ENCODE results near the gene RNF34.
"Not testable (repeated sequence)": the region's sequence is repeated elsewhere in the genome, so short reads cannot be mapped to it uniquely, and the experiment has no call there.

RNF34 gene, protein sequence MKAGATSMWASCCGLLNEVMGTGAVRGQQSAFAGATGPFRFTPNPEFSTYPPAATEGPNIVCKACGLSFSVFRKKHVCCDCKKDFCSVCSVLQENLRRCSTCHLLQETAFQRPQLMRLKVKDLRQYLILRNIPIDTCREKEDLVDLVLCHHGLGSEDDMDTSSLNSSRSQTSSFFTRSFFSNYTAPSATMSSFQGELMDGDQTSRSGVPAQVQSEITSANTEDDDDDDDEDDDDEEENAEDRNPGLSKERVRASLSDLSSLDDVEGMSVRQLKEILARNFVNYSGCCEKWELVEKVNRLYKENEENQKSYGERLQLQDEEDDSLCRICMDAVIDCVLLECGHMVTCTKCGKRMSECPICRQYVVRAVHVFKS

DNA sequence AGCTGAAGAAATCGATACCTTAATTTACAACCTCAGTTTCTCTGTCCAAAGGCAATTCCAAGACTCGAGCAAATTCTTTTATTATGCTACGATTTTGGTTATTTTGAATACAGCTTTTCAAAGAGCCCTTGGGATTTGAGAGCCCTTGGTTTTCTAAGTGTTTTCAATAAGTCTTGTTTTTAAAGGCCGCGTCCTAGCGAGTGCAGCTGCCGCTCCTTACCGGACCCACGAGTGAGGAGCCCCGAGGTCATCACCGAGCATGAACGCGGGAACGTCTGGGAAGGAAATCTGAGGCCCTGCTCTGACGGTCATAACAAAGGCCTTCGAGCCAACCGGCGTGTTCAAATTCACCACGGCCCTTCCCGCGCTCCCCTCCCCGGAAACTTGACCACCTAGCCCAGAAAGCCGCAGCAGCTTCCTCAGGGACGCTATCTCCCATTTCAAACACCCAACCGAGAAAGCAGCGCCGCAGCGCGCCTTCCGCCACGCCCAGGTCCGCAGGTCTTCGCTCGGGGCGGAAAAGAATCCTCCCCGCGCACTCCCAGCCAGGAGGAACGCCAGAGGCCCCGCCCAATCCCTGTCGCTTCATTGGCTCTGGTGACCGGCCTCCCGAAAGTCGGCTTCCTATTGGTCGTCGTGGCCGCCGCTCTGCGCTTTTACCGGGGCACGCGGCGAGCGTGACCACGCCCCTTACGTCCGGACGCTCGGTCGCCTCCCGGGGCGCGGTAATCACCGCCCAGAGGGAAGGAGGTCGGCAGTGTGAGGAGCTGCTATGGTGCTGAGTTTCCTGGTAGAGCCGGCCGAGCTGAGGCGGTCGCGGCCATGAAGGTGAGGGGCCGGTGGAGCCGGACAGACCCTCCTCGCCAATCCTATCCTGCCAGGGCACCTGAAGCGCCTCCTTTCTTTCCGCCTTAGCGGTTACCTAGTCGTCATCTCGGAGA is at the start of gene RNF34:
Gene RNF34 (plus strand): TSS at position 728 of the 941 bp plus-strand sequence. CDS start 95 bp downstream, at position 823.
- DNase-seq (ENCODE audit: extremely low read depth in 1 of 2, low read depth in 1 of 2) = peak; percentile 98

DNA sequence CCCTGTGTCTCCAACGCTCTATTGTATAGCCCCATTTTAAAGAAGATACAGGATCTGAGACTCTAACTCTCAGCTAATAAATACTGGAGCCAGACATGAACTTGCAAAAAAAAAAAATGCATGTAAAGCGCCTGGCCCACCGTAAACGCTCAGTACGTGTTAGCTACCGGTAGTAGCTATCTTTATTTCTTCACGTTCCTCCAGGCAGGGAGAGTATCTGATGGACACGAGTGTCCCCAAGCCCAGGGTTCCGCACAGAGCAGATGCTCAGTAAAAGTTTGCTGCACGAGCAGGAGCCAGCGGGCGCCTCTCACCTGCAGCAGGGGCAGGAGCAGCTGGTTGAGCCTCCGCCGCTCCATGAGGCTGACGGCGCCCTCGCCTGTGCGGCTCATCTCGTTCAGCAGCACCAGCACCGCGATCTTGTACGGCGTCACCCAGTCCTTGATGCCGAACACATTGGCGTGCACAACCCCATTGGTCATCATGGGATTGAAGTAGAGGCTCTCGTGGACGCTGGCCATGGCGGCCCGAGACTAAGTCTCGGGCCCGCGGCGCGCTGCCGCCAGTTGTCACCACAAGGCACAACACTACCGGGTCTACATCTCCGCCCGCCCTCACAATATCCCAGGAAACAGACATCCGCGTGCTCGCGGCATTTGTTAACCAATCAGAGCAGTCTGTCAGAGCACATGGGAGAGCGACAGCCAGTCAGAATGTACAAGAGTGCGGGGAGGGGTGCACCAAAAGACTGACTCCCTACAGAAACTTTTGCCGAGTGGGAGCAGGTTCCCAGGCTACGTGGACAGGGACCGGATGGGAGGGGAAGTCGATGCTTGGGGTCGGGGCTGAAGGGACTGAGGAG is 47.9 kb upstream of the RNF34 start, which contains the start of gene ANAPC5:
Gene ANAPC5 (minus strand): TSS at position 592 of the 862 bp plus-strand sequence. CDS start 71 bp downstream, at position 521.
- peak; percentile 77 to 91 for DNase-seq (ENCODE audit: extremely low read depth in 1 of 2, low read depth in 1 of 2)

- no peak for DNase-seq (ENCODE audit: extremely low read depth in 1 of 2, low read depth in 1 of 2)
Measured at GRCh38 chr12:121352682-121353018, 47.3 kb upstream of the RNF34 start.

DNA sequence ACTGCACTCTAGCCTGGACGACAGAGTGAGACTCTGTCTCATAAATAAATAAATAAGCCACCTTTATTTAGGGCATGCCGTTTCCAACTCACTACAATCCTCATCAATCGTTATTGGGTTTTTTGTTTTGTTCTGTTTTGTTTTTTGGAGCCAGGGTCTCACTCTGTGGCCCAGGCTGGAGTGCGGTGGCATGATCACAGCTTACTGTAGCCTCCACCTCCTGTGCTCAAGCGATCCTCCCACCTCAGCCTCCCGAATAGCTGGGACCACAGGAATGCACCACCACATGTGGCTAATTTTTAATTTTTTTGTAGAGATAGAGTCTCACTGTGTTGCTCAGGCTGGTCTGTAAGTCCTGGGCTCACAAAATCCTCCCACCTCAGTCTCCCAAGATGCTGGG is 44.1 kb upstream of the RNF34 start:
- DNase-seq (ENCODE audit: extremely low read depth in 1 of 2, low read depth in 1 of 2) = no peak

GRCh38 chr12:121356657-121357056 is 43.3 kb upstream of the RNF34 start:
- DNase-seq (ENCODE audit: extremely low read depth in 1 of 2, low read depth in 1 of 2) = no peak

GRCh38 chr12:121357331-121357730 is 42.6 kb upstream of the RNF34 start:
- DNase-seq (ENCODE audit: extremely low read depth in 1 of 2, low read depth in 1 of 2) = no peak

DNA sequence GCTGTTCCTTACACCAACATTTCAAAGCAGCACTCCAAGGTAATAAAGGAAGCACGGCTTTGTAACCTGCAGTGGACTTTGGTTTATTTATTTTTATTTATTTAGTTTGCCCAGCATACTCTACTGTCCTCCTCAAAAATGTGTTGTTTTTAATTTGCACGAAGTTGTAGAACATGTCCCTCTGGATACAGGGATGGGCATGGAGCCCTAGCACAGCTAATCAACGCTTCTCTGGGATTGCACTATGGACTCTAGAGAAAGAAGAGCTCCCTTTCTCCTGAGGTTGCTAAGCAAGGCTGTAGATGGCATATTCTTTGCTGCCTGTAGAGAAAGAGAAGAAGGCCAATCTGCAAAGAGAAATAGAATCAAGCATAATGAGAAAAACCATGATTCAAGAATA is 41.8 kb upstream of the RNF34 start:
- DNase-seq (ENCODE audit: extremely low read depth in 1 of 2, low read depth in 1 of 2) = no peak

GRCh38 chr12:121364683-121365121 is 35.2 kb upstream of the RNF34 start:
- DNase-seq (ENCODE audit: extremely low read depth in 1 of 2, low read depth in 1 of 2) = no peak

- DNase-seq (ENCODE audit: extremely low read depth in 1 of 2, low read depth in 1 of 2) = no peak
Measured at GRCh38 chr12:121365416-121366062, 34.4 kb upstream of the RNF34 start.

GRCh38 chr12:121366063-121366459 is 33.9 kb upstream of the RNF34 start:
- no peak for DNase-seq (ENCODE audit: extremely low read depth in 1 of 2, low read depth in 1 of 2)

- DNase-seq (ENCODE audit: extremely low read depth in 1 of 2, low read depth in 1 of 2) = no peak
Measured at GRCh38 chr12:121371404-121371803, 28.5 kb upstream of the RNF34 start.

DNA sequence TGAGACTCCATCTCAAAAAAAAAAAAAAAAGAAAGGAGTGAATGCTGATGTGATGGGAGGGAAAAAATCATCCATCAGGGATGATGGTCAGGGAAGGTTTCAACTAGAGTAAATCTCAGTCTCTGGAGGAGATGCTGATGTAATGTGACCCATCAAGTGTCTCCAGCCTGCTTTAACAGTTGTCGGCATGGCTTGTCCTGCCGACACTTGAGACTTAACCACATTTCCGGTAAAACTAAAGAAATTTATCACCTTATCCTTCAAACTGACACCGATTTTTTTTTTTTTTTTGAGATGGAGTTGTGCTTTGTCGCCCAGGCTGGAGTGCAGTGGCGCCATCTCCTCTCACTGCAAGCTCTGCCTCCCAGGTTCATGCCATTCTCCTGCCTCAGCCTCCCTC is 26.2 kb upstream of the RNF34 start:
- DNase-seq (ENCODE audit: extremely low read depth in 1 of 2, low read depth in 1 of 2) = no peak

GRCh38 chr12:121374336-121374735 is 25.6 kb upstream of the RNF34 start:
- DNase-seq (ENCODE audit: extremely low read depth in 1 of 2, low read depth in 1 of 2) = not testable (repeated sequence)

- DNase-seq (ENCODE audit: extremely low read depth in 1 of 2, low read depth in 1 of 2) = not testable (repeated sequence)
Measured at GRCh38 chr12:121374945-121375584, 24.9 kb upstream of the RNF34 start.

DNA sequence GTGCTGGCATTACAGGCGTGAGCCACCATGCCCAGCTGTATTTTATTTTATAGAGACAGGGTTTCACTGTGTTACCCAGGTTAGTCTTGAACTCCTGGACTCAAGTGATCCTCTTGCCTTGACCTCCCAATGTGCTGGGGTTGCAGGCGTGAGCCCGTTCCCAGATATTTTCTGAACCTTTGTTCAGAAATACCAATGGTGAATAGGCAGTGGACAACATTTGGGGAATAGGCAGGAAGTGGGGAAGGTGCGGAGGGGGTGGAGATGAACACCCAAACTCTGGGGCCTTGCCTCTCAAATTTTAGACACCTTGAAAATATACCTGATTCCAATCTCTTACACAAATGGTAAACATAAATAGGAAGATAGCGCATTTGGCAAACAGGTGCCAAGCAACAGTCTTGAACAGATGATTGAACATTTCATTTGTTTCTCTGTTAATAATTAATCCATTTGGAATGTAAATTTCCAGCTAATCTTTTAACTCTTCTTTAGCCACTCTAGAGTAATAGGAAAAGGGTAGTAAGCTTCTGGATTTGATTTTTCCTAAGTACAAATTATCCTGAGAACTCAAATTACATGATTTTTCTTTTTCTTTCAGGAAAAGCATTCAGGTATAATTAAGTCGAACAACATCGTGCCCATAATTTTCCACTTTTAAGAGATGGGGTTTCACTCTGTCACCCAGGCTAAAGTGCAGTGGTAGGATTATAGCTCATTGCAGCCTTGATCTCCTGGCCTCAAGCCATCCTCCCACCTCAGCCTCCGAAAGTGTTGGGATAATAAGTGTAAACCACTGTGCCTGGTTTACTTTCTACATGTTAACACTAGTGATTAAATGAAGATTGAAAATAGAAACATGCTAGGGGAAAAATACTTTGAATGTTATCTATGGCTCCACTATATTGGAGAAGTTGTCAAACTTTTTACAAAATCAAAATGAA is 22.9 kb upstream of the RNF34 start:
- no peak for DNase-seq (ENCODE audit: extremely low read depth in 1 of 2, low read depth in 1 of 2)

DNA sequence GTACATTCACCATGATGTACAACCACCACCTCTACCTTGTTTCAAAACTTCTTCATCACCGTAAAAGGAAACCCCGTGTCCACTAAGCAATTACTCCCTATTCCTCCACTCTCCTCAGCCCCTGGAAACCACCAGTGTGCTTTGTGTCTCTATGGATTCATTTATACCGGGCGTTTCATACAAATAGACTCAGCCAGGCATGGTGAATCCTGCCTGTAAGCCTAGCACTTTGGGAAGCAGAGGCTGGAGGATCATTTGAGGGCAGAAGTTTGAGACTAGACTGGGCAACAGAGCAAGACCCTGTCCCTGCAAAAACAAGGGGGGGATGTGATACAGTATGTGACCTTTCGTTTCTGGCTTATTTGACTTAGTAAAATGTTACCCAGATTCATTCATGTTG is 21.2 kb upstream of the RNF34 start:
- DNase-seq (ENCODE audit: extremely low read depth in 1 of 2, low read depth in 1 of 2) = no peak

- no peak for DNase-seq (ENCODE audit: extremely low read depth in 1 of 2, low read depth in 1 of 2)
Measured at GRCh38 chr12:121379945-121380344, 20.0 kb upstream of the RNF34 start.

DNA sequence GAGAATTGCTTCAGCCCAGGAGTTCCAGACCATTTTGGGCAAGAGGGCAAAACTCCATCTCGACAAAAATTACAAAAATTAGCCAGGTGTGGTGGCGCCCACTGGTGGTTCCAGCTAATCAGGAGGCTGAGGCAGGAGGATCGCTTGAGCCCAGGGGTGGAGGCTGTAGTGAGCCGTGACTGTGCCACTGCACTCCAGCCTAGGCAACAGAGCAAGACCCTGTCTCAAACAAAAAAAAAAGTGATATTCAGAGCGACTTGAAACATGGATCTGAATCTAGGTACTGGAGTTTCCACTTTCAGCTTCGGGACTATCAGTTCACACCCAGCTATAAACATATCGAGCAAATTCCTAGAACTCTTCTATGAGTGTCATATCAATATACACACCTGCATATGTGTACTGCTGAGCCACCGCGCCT is 16.3 kb upstream of the RNF34 start:
- no peak for DNase-seq (ENCODE audit: extremely low read depth in 1 of 2, low read depth in 1 of 2)

DNA sequence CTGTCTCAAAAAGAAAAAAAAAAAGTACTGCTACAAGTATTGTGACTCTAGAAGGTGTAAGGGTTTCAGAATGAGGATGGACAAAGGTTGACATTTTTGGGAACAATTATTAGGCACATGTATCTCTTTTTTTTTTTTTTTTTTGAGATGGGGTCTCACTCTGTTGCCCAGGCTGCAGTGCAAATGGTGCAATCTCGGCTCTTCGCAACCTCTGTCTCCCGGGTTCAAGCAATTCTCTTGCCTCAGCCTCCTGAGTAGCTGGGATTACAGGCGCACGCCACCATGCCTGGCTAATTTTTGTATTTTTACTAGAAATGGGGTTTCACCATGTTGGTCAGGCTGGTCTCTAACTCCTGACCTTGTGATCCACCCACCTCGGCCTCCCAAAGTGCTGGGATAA is 15.0 kb upstream of the RNF34 start:
- DNase-seq (ENCODE audit: extremely low read depth in 1 of 2, low read depth in 1 of 2) = not testable (repeated sequence)

Data from stimulated activated CD8-positive, alpha-beta memory T cell treated with anti-CD3 and anti-CD28 coated beads, Interleukin-7, amount 100 ng/mL, for 48 hours (primary cell).